Measurements from ENCODE around the gene C6orf47. TPM values are rescaled to one million over a fixed set of nuclear protein-coding genes. Genes with fewer than 3 reads are reported as not detected.
"Not testable (repeated sequence)": the region's sequence is repeated elsewhere in the genome, so short reads cannot be mapped to it uniquely, and the experiment has no call there.

C6orf47 gene
- 10 to 100 TPM; 10.1 to 11.7 TPM for total RNA-seq

GRCh38 chr6:31660381-31661261 is at the start of gene C6orf47:
C6orf47 (minus strand) TSS chr6:31660778; CDS start chr6:31659947, 831 bp downstream.
- peaks cover 64% of the 10 kb centered on the region for H3K4me1 Mint-ChIP-seq

GRCh38 chr6:31709157-31709556 is 48.6 kb upstream of the C6orf47 start:
- ATAC-seq; H3K36me3 Mint-ChIP-seq (ENCODE audit: low read depth); intact Hi-C loops (cut with DNase I, micrococcal nuclease); POLR2A ChIA-PET; H3K27me3 Mint-ChIP-seq; H3K4me3 Mint-ChIP-seq; H3K4me1 Mint-ChIP-seq; DNase-seq; H3K9me3 Mint-ChIP-seq (ENCODE audit: low read depth); CTCF ChIA-PET; H3K27ac Mint-ChIP-seq: not testable (repeated sequence)

More at GRCh38 chr6:31660381-31661261, at the start of gene C6orf47:
- DNase-seq (peak; percentile 86), ATAC-seq (peak; percentile 48)
- Mint-ChIP-seq H3K9me3 (ENCODE audit: low read depth) (no peaks in the 10 kb centered on the region), H3K27me3 (no peaks in the 10 kb centered on the region), H3K4me3 (peak within 1 kb of the TSS; percentile 88), H3K27ac (peak within 1 kb of the TSS; percentile 93), H3K36me3 (ENCODE audit: low read depth) (peaks cover 44% of the 10 kb centered on the region)
- ChIA-PET CTCF (interaction anchor here (0.6 to 2.6 kb wide), 11 partner anchors 10 to 170 kb away, joined by 3 to 16 read pairs (median 4); partner anchors contain the start of genes ATP6V1G2, BAG6 and MICB), POLR2A (interaction anchor here (0.9 to 2.3 kb wide), 2 partner anchors 8 to 119 kb away, joined by 3 to 12 read pairs; partner anchors contain the start of genes BAG6 and DDX39B)
- intact Hi-C loops (cut with DNase I, micrococcal nuclease), result loop anchor here (1.0 to 10.0 kb wide), 5 partner anchors 8 to 1544 kb away; partner anchors contain the start of genes BAG6 (in 2 of the 2), HSD17B8 (in 1 of the 2), MICA (in 1 of the 2) and MRPS18B (in 1 of the 2)

- DNase-seq, result no peak
- Mint-ChIP-seq H3K4me3 (no peak overlapping the region), H3K9me3 (ENCODE audit: low read depth) (no peaks in the 10 kb centered on the region), H3K4me1 (peaks cover 11% of the 10 kb centered on the region), H3K27me3 (no peaks in the 10 kb centered on the region), H3K27ac (no peak overlapping the region), H3K36me3 (ENCODE audit: low read depth) (no peaks in the 10 kb centered on the region)
- ChIA-PET CTCF (no interaction called here), POLR2A (no interaction called here)
- ATAC-seq, result no peak
- intact Hi-C loops (cut with DNase I, micrococcal nuclease), result no loop called here
These were observed 47.6 kb upstream of the C6orf47 start for GRCh38 chr6:31708224-31708623.

- CTCF ChIA-PET, result interaction anchor here (0.7 kb wide), 1 partner anchor 114 kb away, joined by 5 read pairs; no protein-coding TSS in a partner anchor
- H3K27ac Mint-ChIP-seq, result no peak overlapping the region
- intact Hi-C loops (cut with DNase I, micrococcal nuclease), result no loop called here
These were observed 47.1 kb upstream of the C6orf47 start for GRCh38 chr6:31707701-31708100.

GRCh38 chr6:31706599-31706998 is 46.0 kb upstream of the C6orf47 start, which contains the start of gene LY6G6F:
LY6G6F (plus strand) TSS chr6:31706866; CDS start chr6:31706907, 41 bp downstream.
- Mint-ChIP-seq H3K27ac (no peak within 1 kb of the TSS), H3K4me1 (peaks cover 16% of the 10 kb centered on the region), H3K9me3 (ENCODE audit: low read depth) (no peaks in the 10 kb centered on the region), H3K36me3 (ENCODE audit: low read depth) (peaks cover 4% of the 10 kb centered on the region), H3K4me3 (no peak within 1 kb of the TSS), H3K27me3 (no peaks in the 10 kb centered on the region)
- intact Hi-C loops (cut with DNase I, micrococcal nuclease), result no loop called here
- ChIA-PET POLR2A (no interaction called here), CTCF (interaction anchor here (0.7 to 1.1 kb wide), 3 partner anchors 8 to 123 kb away, joined by 3 to 4 read pairs (median 4); no protein-coding TSS in a partner anchor)
- ATAC-seq, result no peak
- DNase-seq, result no peak

More at GRCh38 chr6:31707701-31708100, 47.1 kb upstream of the C6orf47 start:
- H3K4me1 Mint-ChIP-seq, result peaks cover 11% of the 10 kb centered on the region
- H3K9me3 Mint-ChIP-seq (ENCODE audit: low read depth), result no peaks in the 10 kb centered on the region
- POLR2A ChIA-PET, result no interaction called here
- H3K4me3 Mint-ChIP-seq, result no peak overlapping the region
- H3K27me3 Mint-ChIP-seq, result no peaks in the 10 kb centered on the region
- peaks cover 1% of the 10 kb centered on the region for H3K36me3 Mint-ChIP-seq (ENCODE audit: low read depth)
- ATAC-seq (no peak), DNase-seq (no peak)

- Mint-ChIP-seq H3K4me1 (peaks cover 21% of the 10 kb centered on the region), H3K4me3 (no peak overlapping the region), H3K27me3 (no peaks in the 10 kb centered on the region), H3K36me3 (ENCODE audit: low read depth) (peaks cover 4% of the 10 kb centered on the region), H3K9me3 (ENCODE audit: low read depth) (no peaks in the 10 kb centered on the region), H3K27ac (no peak overlapping the region)
- intact Hi-C loops (cut with DNase I, micrococcal nuclease), result no loop called here
- CTCF ChIA-PET, result interaction anchor here (0.9 to 1.1 kb wide), 2 partner anchors 9 to 64 kb away, joined by 3 to 4 read pairs; no protein-coding TSS in a partner anchor
- no peak for ATAC-seq
- POLR2A ChIA-PET, result no interaction called here
- no peak for DNase-seq
These were observed 45.4 kb upstream of the C6orf47 start for GRCh38 chr6:31705931-31706330.

- intact Hi-C loops (cut with DNase I, micrococcal nuclease), result loop anchor here (1.0 to 2.0 kb wide), 16 partner anchors 22 to 269 kb away; partner anchors contain the start of genes BAG6 (in 2 of the 2), CLIC1 (in 1 of the 2), DDAH2 (in 1 of the 2) and DXO (in 1 of the 2)
- CTCF ChIA-PET, result interaction anchor here (0.6 to 1.4 kb wide), 13 partner anchors 9 to 229 kb away, joined by 3 to 4 read pairs (median 3); partner anchors contain the start of genes DDAH2, GPANK1, HSPA1A and HSPA1B
- peak within 1 kb of the TSS; percentile 99 for H3K4me3 Mint-ChIP-seq
These were observed 42.5 kb upstream of the C6orf47 start, which contains the start of gene ABHD16A for GRCh38 chr6:31702819-31703716. ABHD16A (minus strand) TSS chr6:31703324; CDS start chr6:31703281, 43 bp downstream.

GRCh38 chr6:31702405-31702818 is 41.8 kb upstream of the C6orf47 start:
- ATAC-seq, result peak; percentile 45
- Mint-ChIP-seq H3K36me3 (ENCODE audit: low read depth) (peaks cover 13% of the 10 kb centered on the region), H3K4me3 (peak overlapping the region; percentile 99), H3K27ac (peak overlapping the region; percentile 97), H3K4me1 (peaks cover 30% of the 10 kb centered on the region), H3K27me3 (no peaks in the 10 kb centered on the region), H3K9me3 (ENCODE audit: low read depth) (no peaks in the 10 kb centered on the region)
- DNase-seq, result peak; percentile 68
- intact Hi-C loops (cut with DNase I, micrococcal nuclease), result loop anchor here (2.0 kb wide), 4 partner anchors 36 to 124 kb away; partner anchors contain the start of genes BAG6 (in 1 of the 2), GPANK1 (in 1 of the 2) and HSPA1B (in 1 of the 2)
- CTCF ChIA-PET, result interaction anchor here (0.6 to 1.4 kb wide), 7 partner anchors 38 to 187 kb away, joined by 3 to 4 read pairs (median 3); partner anchors contain the start of genes GPANK1, HSPA1B and NEU1
- POLR2A ChIA-PET, result interaction anchor here (0.5 to 1.3 kb wide), 2 partner anchors 18 to 37 kb away, joined by 3 to 5 read pairs; partner anchors contain the start of gene GPANK1

More at GRCh38 chr6:31702819-31703716, 42.5 kb upstream of the C6orf47 start, which contains the start of gene ABHD16A:
- no peaks in the 10 kb centered on the region for H3K27me3 Mint-ChIP-seq
- H3K36me3 Mint-ChIP-seq (ENCODE audit: low read depth), result peaks cover 8% of the 10 kb centered on the region
- DNase-seq, result peak; percentile 99
- peak within 1 kb of the TSS; percentile 97 for H3K27ac Mint-ChIP-seq
- H3K4me1 Mint-ChIP-seq, result peaks cover 23% of the 10 kb centered on the region
- POLR2A ChIA-PET, result interaction anchor here (0.6 to 1.3 kb wide), 6 partner anchors 33 to 104 kb away, joined by 3 to 6 read pairs (median 4); partner anchors contain the start of genes CLIC1, GPANK1 and LSM2
- ATAC-seq, result peak; percentile 91
- H3K9me3 Mint-ChIP-seq (ENCODE audit: low read depth), result no peaks in the 10 kb centered on the region

GRCh38 chr6:31701666-31702404 is 41.3 kb upstream of the C6orf47 start:
- intact Hi-C loops (cut with DNase I, micrococcal nuclease), result loop anchor here (2.0 kb wide), 4 partner anchors 37 to 125 kb away; partner anchors contain the start of genes BAG6 (in 1 of the 2), GPANK1 (in 1 of the 2) and HSPA1B (in 1 of the 2)
- Mint-ChIP-seq H3K4me1 (peaks cover 33% of the 10 kb centered on the region), H3K27me3 (no peaks in the 10 kb centered on the region), H3K9me3 (ENCODE audit: low read depth) (no peaks in the 10 kb centered on the region), H3K27ac (peak overlapping the region; percentile 97), H3K4me3 (peak overlapping the region; percentile 99), H3K36me3 (ENCODE audit: low read depth) (peaks cover 15% of the 10 kb centered on the region)
- ChIA-PET POLR2A (interaction anchor here (0.5 kb wide), 1 partner anchor 17 kb away, joined by 3 read pairs; no protein-coding TSS in a partner anchor), CTCF (interaction anchor here (0.6 to 2.1 kb wide), 3 partner anchors 11 to 187 kb away, joined by 3 to 6 read pairs (median 3); no protein-coding TSS in a partner anchor)
- DNase-seq (no peak), ATAC-seq (no peak)
